COR-L47 (cell line): ENCODE measurements around the gene MAD1L1.
"Not testable (repeated sequence)": the region's sequence is repeated elsewhere in the genome, so short reads cannot be mapped to it uniquely, and the experiment has no call there.

Experiments
- DNase-seq: peaks from one replicate; lab custom pipeline; 2025; lab: John Stamatoyannopoulos, UW

The MAD1L1 gene

DNA sequence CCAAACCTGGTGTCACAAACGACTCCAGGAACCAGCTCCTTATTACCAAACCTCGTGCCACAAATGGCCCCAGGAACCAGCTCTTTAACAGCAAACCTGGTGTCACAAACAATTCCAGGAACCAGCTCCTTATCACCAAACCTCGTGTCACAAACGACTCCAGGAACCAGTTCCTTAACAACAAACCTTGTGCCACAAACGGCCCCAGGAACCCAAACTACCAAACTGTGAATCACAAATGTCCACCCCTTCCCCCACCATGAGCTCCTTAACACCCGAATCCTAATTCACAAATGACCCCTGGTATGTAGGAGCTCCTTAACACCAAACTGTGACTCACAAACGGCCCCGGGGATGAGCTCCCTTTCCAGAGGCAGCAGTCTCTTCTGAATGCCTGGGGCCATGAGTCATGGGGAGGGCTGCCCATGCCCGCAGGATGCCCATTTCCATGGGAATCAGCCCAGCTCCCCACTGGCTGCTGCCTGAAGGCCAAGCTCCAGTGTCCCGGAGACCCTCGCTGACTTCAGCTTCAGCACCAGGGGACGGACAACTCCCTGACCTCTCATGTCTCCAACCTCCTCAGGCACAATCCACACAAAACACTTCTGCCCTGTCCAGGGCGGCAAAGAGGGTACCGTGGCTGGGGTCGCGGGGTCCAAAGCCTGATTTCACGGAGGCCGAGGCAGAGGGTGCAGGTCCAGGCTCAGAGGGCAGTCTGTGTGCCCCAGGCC is 349.5 kb downstream of the MAD1L1 start:
- no peak for DNase-seq

DNA sequence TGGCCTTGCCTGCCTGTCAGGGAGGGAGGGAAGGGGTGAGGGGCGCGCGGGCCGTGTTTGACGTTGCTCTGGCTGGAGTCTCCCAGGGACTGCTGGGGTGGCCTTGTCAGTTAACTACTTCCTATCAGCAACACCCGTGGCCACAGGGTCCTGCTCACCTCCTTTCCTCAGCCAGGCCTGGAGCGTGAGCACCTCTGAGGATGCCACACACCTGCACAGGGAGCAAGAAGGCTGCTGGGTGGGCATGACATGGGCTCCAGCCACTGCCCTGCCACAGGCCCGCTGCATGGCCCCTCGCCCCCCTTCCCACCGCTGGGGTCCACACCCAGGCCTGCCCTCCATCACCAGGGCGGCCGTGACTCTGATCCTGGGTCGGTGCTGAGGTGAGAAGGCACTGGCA is 350.3 kb downstream of the MAD1L1 start:
- DNase-seq: no peak

DNA sequence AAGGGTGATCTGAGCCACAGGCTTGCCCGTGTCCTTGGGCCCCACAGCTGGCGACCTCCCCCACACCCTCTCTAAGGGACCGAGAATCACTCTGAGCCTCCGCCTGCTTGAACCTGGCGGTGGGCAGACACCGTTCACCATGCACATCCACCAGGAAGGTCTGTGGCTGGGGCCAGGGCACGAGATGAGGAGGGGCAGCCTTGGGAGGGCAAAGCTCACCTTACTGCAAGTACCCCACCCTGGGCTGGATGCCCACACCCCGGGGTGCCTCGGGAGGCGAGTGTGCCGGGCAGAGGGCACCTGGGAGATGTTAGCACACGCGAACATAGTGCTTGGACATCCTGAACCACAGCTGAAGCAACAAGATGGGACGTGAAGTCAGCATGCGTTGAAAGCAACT is 350.8 kb downstream of the MAD1L1 start:
- no peak for DNase-seq

DNA sequence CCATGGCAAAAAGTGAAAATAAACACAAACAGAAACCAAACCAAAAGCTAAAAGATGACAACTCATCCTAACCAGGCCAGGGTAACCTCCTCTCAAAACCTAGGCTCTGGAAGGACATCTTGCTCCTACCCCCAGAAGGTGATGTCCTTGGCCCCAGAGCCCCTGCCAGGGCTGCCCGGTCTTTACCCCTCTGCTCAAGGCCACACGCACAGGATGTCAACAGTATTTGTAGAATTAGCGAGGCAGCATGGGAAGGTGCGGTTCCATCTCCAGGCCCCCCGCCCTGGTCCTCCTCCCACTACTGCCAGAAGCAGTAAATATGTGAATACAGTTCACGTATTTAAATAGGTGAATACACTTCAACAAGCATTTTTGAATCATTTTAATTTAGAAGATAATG is 356.1 kb downstream of the MAD1L1 start:
- not testable (repeated sequence) for DNase-seq

DNA sequence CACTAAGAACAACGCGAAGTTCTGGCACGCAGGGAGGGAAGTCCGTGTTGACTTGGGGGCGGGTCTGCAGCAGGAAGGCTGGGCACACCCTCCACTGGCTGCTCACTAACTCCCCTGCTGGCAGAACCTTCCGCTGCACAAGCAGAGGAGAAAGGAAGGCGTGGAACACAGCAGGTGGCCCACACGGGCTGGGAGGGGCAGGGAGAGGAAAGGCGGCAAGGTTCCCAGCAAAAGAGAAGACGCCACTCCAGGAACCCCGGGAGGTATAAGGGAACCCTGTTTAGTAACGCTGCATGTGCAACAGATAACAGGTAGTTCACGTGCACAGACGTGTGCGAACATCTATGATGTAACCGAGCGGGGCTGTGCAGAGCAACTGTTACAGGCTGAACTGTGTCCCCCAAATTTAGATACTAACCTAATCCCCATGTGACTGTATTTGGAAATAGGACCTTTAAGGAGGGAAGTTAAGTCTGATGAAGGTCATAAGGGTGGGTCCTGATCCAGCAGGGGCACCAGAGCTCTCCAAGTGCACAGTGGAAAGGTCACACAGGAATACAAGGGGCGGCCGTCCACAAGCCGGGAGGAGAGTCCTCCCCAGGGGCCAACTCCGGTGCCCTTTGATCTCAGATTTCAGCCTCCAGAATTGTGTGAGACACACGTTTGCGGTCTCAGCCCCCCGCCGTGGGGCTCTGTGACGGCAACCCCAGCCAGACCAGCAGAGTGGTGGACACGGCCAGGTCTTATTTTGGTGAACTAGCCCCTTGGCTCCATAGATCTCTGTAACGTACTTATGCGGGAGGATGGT is 357.1 kb downstream of the MAD1L1 start:
- peak; percentile 30 for DNase-seq

DNA sequence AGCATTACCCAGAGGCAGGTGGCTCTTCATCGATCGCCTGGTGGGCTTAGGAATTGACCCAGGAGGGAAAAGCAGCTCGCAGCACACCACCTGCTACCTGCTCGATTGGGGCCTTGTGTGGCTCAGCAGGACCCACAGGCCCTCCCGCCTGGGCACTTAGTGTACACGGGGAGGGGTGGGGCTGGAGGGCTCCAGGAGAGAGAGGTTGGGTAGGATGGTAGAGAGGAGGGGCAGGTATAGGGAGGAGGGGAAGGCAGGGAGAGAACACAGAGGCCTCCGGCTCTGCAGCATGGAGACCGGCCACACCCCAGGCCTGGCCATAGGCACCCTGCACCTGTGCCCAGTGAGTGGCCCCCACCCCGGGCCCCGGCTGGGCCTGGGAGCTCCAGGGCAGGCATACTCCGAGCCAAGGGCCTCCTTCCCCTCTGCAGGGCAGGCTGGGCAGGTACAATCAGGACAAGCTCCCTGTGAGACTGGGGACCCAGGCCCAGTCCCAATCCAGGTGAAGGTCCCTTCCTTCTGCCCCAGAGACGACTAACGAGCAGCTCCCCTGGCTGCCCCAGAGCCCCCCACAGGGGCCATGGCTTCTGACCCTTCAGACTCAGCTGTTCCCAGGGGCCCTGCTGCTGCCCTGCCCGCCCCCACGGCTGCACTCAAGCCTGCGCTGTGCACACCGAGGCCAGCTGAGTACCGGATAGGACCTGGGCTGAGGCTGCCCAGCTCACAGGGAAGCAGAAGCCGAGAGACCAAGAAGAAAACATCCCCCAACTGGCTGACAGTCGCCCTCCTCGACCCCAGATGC is 358.0 kb downstream of the MAD1L1 start:
- DNase-seq: peak; percentile 91

DNA sequence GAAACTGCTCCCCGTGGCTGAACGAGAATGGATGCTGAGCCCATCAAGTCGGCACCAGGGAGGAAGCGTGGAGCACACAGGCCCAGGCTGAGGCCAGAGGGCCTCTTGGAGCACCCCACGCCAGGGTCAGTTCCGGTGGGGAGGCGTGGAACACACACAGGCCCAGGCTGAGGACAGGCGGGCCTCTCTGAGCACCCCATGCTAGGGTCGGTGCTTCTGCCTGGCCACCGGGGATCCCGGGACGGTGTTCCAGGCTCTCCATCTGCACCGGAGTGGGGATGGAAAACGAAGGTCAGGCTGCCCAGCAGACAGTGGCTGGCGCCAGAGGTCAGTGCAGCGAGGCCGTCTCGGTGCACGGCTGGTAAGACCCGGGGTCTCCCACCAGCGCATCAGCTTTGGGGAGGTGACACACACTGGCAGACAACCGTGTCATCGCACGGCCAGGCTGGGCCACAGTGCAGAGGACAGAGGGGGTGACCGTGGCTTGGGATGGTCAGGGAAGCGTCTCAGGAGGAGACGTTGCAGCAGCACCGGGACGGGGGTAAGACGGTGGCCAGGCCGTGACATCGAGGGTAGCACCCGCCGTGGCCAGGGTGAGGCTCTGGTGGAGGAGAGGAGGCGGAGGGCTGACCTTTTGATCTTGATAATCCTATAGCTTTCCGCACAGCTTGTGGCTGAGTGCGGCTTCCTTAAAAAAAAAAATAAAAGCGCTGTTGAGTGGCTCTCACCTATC is 358.7 kb downstream of the MAD1L1 start:
- DNase-seq: no peak

DNA sequence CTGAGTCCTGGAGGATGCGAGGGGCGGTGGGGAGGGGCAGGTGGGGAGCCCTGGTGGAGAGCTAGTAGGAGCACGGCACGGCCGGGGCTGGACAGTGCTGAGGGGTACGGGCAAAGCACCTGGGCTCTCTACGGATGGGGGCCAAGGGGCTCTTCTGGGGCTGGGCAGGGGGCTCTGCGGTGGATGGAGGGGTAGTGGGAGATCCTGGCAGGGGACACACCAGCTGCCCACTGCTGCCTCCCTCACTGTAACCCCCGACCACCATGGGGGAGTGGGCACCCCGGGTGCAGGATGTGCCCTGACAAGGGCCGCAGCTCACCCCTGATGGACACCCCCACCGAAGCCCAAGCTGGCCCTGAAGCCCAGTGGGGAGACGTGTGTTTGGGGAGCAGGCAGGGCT is 359.3 kb downstream of the MAD1L1 start:
- DNase-seq: no peak

DNA sequence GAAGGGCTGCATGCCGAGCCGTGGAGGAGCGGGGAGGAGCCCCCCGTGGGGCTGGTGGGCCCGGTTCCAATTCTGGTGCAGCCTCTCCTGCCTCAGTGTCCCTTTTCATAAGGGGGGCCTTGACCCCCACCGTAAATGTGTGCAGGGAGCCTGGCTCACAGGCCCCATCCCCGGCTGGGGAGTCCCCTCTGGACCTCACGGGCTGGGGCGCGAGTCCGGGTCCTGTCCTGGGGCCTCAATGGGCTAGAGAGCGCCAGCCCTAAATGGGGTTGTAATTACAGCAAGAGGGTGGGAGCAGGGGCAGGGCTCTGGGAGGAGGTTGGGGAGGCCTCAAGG is 359.7 kb downstream of the MAD1L1 start:
- DNase-seq: no peak

DNA sequence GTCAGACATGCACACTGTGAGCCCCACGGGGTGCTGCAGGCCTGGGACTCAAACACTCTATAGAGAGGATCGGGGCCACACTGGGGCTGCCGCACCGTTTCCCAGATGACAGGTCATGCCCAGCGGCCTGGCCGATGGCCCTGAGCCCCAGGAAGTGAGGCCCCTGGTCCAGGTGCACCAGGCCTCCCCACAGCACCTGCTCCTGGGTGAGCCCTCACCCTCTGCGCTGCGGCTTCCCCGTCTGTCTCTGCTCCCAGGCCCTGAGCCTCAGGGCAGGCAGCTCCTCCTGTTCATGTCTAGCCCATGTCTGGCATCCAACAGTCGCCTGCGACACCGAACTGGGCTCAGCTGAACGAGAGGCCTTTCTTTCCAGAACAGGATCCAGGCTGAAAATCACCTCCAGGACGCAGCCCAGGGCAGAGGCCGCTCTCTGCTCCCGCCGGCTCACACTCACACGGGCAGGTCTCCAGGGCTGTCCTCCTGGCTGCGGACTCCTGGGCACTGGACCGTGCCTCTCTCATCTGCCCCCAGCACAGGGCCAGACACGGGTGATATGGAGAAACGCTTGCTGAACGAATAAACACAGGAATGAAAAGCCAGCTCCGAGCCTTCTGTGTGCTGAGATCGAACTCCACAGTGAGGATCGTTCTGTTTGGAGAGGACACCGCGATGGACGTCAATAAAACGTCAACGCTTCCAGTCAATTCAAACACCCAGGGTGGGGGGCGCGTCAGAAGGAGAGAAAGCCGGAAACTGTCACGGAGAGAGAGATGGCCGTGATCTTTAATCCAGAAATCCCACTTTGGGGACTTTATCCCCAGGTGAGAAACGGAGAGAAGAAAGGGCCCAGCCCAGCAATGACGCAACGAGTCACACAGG is 360.3 kb downstream of the MAD1L1 start:
- DNase-seq: no peak

DNA sequence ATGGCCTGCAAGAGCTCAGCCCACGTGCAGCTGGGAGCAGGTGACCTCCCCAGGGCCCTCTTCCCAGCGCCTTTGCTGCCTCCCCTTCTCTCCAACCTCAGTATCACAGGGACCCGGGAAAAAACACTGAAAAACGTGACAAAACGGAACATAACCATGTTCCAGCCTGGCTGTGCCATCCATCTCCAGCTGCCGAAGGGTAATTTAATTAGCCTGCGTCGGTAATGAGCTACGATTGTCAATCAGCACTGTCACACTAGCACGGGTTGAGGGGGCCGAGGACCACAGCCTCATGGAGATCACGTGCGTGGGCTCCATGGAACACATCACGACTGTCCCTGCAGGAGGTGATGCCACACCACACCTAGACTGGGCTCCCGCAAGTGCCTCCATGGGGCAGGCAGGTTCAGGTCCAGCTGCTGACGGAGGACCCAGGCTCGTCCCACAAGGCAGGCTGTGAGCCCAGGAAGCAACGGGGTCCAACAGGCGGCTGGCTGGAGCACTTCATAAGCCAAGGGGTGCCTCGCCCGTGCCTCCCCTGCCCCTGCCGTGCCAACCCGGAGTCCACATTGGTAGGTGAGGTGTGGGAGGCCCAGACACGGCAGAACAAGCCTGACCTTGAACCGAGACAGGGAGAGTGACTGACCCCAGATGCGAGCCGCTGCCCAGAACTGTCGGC is 363.2 kb downstream of the MAD1L1 start:
- no peak for DNase-seq

DNA sequence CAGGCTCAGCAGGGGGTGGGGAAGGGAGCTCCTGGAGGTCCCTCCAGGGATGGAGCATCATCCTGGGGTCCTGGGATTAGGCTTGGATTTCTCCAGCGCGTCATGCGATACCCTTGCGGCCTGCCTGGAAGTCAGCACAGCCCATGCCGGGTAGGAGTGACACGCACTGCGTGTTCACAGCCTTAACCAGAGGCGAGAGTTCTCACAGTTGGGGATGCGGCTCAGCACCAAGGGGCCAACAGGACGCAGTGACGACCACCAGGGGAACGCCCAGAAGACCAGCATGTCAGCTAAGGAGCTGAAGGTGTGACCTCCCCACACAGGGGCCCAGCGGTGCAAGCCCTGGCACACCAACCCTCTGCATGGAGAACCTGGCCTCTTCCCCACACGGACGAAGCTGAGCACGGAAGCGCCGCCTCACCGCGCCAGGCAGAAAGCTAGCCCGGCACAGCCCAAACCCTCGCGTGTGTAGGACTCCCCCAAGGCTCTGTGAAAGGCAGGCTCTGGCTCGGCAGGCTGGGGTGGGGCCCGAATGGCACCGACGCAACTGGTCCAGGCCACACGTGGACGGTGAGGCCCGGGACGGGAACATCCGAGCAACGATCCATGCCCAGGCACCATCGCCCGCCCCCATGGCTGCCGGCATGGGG is 364.1 kb downstream of the MAD1L1 start:
- DNase-seq: no peak

DNA sequence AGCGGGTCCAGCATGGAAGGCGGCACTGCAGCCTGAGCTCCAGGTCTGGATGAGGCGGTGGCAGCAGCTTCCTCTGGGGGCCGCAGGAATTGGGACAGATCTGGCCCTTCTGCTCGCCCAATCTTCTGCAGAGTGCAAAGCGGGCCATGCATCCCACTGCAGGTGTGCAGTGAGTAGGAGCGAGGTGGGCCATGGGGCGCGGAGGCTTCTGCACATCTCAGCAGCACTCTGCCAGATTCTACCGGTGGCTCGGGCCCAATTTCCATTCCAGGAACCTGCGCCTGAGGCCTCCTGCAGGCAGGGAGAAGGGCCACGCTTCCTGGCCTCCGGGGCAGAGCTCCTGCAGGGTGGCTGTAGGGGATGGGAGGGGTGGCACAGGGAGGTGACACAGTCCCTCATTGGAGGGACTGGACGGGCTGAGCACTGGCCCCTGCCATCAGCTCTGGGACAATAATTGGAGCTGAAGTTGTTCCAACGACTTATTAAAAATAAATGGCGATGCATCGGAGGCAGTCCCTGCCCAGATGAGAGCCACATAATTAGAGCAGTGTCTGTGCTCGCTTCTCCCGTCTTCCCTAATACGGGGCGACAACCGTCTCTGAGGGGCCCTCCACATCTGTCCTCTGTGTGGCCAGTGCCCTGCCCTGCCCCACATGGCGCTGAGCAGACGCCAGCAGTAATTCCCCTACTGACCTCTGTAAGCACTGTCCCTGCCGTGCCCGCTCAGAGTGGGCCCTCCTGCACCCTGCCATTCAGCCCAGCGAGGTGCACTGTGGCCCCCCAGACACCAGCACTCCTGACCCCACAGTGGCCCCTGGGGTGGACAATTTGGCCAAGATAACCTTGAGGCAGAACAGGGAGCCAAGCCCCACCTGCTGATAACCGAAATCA is 365.1 kb downstream of the MAD1L1 start:
- no peak for DNase-seq

DNA sequence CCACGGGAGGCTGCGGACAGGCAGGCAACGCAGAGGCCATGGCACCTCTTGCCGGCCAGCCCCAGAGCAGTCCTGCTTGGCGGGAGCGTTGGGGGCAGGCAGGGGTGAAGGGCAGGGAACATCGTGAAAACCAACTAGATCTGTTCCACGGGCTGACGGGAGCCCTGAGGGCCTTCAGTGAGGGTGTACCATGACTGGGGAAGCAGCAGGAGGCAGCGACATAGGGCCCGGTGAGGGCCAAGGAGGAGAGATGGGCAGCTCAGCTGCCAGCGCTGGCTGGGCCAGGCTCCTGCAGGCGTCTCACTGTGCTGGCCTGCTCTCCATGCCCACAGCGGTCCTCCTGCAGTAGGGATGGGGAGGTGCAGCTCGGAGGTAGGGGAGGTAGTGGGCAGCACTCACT is 366.1 kb downstream of the MAD1L1 start:
- DNase-seq: no peak

DNA sequence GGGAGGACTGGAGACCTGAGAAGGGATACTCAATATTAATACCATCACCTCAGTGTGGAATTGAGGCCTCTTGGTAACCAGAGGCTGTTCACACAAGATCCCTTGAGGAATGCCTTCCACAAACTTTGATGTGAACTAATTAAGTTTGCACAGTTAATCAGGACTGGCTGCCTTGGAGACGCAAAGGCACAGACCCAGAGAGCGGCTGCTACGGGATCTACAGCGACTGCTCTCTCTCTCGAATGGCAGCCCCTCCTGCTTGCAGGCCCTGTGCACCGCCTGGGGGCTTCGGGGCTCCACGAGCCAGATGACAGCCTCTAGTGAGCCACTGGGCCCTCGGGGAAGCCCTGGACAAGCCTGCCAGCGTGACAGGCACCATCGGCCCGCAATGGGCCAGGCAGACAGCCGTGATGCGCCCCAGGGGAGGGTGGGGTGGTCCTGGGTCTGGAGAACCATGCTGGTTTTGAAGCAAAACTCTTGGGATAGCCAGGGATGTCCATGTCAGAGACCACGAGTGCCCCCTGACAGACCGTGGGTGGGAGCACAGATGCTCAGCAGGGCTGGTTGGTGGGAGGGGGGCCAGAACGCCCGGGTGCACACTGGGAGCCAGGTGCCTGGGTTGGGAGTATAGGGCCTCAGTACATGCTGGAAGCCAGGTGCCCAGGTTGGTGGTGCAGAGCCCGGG is 367.0 kb downstream of the MAD1L1 start:
- no peak for DNase-seq

DNA sequence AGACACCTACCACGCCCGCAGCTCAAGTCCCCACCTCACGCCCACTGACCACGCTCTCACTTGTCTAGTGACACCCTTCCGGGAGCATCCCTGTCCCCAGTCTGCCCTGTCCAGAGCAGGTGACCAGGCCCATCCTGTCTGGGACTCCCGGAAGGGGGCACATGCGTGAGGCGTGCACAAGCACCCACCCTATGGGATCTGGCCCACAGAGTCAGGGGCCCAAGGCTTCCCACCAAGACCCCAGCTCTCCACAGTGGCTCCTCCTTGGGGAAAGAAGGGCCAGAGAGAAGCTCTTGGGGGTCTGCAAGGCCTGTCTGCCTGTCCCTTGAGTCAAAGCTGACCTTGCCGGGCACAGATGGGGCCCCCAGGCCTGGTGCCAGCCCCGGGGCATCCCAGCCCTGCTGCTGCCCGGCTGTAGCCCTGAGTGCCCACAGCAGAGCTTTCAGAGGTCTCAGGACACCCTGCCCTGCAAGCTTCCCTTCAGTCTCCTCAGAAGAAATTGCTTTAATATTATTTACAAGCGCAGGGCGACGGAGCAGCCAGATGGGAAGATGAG is 367.7 kb downstream of the MAD1L1 start:
- no peak for DNase-seq

DNA sequence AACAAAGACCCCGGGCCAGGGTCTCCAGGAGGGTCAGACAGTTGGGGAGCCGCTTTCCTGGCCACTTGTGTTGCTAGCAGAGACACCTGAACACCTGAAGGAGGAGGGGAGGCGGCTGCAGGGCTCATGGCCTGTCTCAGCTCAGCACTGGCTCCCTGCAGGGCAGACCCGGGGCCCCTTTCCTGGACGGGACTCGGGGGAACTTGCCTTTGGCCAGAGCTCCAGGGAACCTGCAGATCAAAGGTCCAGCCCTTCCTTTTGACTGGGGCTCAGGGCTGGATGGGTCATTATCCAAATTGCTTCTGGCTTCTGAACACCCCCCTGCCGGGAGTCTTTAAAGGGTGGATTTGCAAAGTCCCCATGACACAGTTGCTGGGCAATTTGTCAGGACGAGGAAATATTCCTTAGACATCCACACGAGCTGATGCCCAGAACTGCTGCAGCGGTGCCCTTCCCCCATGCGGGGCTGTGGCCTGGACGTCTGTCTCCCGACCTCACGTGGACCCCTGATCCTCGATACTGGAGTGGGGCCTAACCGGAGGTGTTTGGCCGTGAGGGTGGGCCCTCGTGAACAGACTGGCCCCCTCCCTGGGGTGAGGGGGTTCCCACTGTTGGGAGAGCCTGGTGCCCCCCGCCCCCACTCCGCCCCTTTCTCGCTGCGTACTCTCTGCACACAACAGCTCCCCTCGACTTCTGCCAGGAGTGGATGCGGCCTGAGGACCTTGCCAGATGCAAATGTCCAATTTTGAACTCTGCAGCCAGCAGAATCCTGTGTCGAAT is 368.4 kb downstream of the MAD1L1 start:
- DNase-seq: no peak
